SW 1271 (cell line): ENCODE measurements around the gene FOXC1.

Experiments
- DNase-seq, 2 experiments: peaks; one replicate each; lab custom pipeline; 2025; lab: John Stamatoyannopoulos, UW

FOXC1 gene

DNA sequence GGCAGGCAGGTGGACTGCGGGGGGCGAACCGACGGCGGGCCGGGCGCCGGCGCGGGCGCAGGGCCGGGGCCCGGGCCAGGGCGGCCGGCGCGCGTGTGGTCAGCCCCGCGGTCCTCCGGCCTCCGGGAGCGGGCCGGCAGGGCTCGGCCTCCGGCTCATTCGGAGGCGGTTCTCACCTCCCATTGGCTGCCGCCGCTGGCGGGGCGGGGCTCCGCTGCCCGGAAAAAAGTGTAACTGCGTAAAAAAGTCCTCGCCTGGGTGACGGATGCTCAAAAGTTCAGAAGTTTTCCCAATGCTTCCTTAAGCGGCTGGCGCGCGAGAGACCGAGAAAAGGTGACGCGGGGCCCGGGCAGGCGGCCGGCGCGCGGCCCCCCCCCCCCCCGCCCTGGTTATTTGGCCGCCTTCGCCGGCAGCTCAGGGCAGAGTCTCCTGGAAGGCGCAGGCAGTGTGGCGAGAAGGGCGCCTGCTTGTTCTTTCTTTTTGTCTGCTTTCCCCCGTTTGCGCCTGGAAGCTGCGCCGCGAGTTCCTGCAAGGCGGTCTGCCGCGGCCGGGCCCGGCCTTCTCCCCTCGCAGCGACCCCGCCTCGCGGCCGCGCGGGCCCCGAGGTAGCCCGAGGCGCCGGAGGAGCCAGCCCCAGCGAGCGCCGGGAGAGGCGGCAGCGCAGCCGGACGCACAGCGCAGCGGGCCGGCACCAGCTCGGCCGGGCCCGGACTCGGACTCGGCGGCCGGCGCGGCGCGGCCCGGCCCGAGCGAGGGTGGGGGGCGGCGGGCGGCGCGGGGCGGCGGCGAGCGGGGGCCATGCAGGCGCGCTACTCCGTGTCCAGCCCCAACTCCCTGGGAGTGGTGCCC lies at the start of gene FOXC1:
TSS of gene FOXC1 (plus strand) at position 268 of the 849 bp plus-strand sequence. CDS start at position 799, 531 bp downstream.
- DNase-seq, result peak; percentile 86 to 94

DNA sequence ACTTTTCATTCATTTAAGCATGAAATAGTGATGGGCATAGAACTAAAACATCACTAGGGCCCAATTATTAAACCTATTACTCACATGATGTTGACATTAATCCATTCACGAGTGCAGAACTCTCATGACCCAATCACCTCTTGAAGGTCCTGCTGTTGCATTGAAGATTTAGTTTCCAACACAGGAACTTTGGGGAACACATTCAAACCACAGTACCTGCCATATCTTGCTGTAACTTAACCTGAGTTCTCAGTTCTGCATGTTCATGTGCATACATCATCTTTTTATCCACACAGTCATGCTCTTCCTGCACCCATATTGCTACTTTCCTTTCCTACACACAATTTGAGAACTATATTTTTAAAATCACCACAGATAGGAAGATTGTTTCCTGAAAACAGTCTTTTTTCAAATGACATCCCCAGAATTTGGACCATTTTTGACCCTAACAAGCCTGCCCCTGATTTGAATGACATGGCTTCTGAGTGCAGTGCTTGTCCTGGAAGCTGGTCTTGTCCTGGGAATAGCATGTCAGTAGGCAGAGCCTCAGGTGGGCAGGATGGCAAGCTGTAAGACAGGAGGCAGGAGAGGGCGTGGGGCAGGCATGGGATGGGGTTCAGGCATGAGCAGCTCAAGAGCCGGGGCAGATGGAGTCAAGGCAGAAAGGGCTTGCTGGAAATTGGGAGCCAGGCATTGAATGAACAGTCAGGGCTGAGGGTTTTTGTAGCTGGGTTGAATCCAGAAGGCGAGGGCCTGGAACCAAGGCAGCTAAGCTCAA lies 49.2 kb upstream of the FOXC1 start:
- DNase-seq, result no peak

DNA sequence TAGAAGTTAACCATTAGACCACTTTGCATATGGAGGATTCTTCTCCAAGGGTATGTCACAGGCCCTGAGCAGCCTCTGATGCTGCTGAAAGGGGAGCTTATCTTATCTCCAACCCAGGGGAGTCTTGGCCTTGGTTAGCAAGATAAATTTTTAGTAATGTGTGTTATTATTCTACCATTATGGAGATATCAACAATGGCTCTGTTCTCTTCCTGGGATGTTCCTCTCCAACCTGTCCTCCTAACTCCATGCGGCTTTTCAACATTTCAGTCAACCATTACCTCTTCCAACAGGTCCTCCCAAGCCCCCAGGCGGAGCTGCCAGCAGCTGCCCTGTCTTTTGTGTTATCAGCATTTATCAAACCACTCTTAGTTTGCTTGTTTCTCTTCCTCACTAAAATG lies 48.4 kb upstream of the FOXC1 start:
- DNase-seq, result no peak

DNA sequence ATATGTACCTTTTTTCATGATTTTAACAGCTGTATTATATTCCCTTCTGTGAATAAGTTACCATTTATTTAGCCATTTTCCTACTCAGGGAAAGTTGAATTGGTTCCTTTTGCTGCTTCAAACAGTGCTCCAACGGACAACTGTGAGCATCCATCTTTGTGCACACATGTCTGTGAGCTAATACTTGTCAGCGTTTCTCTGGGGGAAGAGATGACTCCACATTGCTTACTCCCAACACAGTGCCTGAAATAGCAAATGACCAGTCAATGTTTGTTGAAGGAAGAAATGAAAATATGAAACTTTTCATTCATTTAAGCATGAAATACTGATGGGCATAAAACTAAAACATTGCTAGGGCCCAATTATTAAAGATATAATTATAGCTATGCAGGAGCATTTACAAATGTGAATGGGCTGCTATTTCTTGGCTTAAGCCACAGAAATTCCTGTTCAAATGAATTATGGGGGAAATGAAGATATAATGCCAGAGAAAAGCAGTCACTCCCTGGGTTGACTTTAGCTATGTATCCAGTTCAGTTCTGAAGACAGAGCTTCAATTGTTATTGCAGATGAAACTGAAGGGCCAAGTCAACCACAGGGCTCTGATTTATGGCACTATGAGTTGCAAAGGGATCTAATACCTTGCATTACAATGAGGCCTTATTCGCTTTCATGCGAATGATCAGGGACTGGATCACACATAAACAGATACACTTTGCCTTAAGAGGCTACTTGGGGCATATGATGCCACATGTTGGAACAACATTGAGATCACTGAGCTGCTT lies 47.4 kb upstream of the FOXC1 start:
- no peak for DNase-seq

DNA sequence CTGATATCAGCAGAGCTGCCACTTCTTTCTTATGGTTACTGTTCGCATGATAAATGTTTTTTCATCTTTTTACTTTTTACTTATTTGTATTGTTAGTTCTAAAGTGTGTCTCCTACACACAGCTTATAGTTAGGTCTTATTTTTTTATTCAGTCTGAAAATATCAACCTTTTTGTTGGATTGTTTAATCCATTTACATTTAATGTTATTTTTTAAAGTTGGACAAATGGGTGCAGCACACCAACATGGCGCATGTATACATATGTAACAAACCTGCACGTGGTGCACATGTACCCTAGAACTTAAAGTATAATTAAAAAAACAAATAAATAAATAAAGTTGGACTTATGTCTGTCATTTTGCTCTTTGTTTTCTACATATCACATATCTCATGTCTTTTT lies 40.3 kb upstream of the FOXC1 start:
- DNase-seq, result no peak

DNA sequence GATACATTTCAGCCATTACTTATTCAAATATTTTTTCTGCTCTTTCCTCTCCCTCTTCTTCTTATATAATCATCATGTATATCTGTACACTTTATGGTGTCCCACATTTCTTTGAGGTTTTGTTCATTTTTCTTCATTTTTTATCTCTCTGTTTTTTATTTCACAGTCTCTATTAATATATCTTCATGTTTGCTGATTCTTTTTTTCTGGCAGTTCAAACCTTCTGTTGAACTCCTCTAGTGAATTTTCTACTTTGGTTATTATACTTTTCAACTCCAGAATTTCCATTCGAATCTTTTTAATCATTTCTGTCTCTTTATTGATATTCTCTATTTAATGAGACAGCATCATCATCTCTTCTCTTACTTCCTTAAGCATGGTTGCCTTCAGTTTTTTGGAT lies 38.9 kb upstream of the FOXC1 start:
- no peak for DNase-seq

DNA sequence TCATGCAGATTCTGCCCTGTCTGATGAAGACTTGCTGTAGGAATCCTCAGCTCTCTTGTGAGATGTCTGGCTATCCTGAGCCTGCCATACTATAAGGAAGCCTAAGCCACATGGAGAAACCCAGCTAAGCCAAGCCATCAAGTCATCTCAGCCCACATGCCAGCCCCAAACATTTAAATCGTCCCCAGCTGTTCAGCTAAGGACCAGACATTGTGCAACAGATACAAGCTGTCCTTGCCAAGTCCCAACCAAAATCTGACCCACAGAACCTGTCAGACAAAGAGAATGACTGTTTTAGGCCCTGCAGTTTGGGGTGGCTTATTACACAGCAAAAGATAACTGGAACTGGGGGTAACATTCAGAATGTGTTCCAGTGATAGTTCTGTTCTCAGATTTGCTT lies 36.8 kb upstream of the FOXC1 start:
- no peak for DNase-seq

DNA sequence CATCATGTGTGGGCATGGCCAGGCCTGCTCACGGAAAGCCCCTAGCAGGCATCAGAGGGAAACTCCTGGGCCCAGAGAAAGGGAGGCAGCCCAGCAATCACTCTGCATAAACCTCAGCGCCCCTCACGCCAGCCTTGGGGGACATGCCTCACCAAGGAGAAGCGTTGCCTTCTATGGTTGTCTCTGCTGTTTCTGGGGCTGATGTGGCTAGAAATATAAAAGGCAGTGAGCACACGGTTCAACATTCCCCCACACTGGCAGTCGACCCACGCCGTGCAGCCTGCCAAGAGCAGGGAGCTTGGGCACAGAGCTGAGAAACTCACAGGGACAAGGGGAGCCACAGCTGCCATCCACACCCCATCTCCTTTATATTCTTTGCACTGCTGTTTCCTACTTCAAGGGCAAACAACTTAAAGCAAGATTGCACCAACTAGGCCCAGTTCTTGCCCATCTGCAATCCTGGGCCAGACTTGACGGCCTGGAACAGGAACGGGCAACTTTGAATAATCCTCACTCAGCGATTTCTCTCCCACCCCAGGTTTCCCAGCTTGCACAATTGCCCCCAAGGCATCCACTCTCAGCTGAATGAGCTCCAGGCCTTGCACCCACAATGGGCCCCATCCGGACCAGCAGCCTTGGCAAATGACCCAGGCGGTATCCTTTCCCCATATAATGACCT lies 35.5 kb upstream of the FOXC1 start:
- DNase-seq, result no peak

DNA sequence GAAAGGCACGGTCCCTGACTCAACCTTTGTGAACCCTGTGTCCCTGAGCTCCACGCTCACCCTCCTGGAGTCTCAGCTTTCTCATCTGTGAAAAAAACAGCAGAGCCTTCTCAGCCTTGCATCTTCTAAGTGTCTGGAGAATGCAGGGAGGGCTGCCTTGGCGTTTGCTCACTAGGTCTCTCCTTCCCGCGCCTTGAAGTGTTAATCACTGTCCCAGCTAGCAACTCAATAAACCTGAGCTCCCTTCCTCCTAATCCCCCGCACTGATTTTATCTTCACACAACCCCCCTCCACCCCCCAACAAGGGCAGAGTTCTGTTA lies 34.9 kb upstream of the FOXC1 start:
- no peak for DNase-seq

DNA sequence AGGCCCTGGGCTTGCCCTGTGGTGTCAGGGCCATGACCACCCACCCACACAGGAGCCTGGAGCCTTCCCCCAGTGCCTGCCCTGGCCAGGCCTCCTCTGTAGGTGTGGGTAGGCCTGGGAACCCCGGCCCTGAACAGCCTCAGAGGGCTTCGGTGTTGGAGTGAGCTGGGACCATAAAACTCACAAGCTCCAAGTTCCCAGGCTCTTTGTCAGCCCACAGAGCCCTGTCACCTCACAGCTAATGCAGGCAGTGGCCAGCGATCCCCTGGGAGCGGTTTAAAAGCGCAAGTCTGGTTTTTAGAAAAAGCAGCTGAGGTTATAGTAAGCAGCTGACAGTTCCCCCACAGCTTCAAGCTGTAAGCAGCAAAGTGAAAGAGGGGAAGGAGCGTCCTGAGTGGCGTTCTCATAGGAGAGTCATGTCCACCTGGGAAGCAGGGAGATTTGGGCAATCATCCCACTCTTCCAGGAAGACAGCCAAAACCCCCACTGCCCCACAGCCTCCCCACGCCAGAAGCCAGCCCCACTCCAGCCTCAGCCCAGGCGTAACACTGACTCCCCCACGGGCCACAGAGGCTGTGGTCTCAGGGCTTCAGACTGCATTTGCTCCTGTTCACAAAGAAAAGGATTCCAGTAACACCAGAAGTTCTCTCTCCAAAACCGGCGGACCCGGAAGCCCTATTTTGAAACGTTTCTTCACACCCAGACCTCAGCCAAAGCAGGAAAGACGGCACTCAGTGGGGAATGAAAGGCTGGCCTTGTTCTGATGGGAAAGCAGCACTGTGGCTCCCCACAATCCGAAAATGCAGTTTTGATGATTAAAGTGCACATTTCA lies 34.3 kb upstream of the FOXC1 start:
- no peak for DNase-seq

DNA sequence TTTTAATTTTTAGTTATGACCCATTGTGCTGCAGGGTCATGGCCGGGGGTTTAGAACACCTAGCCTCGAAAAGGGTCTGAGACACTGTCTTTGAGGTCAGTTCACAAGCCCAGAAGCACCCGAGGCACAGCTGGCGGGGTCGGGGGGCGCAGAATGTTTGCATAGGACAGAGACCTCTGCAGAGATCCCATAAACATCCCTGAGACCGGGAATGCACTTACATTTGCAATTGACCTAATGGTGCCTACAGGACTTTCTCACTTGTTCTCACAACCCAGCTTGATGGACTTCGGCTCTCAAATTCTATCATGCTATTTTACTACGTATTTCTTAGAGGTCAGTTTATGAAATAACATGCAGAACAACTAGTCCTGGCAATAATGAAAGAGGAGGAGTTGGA lies 33.5 kb upstream of the FOXC1 start:
- no peak for DNase-seq

DNA sequence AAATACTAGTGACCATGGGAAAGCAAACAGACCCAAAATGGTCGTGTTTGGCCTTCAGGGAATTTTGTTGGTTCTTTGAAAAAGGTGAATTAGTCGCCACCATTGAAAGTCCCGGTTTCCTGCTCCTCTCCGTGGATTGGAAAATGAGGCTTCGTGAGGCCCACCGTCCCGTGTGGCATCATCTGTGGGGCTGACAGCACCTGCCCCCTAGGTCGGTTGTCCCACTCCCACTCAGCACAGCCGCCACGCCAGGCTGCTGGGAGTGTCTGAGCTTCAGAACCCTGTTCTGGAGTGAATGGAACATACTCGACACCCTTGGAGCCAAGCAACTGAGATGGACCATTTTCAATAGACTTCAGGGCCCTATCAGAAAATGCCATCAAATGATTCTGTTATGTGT lies 33.0 kb upstream of the FOXC1 start:
- DNase-seq, result no peak

DNA sequence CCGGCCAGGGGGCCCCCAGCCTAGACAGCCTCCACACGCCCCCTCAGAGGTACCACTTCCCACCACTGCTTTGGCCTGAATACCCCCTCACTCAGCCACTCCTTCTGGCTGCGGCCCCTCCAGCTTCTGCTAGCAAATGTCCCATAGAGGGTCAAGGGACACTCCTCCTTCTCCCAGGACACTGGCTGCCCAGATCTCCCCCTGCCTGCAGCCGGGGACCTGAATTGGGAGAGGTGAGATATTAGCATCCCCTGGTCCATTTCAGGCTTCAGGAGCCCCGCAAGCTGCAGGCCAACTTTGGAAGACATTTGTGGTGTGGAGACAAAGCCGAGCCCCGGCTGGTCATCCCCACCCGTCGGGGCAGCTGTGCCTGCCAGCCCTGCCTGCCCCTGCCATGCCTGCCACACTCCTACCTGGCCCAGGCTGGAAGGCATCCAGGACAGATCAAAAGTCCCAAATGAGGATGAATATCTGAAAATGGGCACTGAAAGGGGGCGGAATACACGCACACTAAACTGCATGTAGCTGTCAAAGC lies 32.5 kb upstream of the FOXC1 start:
- no peak for DNase-seq

DNA sequence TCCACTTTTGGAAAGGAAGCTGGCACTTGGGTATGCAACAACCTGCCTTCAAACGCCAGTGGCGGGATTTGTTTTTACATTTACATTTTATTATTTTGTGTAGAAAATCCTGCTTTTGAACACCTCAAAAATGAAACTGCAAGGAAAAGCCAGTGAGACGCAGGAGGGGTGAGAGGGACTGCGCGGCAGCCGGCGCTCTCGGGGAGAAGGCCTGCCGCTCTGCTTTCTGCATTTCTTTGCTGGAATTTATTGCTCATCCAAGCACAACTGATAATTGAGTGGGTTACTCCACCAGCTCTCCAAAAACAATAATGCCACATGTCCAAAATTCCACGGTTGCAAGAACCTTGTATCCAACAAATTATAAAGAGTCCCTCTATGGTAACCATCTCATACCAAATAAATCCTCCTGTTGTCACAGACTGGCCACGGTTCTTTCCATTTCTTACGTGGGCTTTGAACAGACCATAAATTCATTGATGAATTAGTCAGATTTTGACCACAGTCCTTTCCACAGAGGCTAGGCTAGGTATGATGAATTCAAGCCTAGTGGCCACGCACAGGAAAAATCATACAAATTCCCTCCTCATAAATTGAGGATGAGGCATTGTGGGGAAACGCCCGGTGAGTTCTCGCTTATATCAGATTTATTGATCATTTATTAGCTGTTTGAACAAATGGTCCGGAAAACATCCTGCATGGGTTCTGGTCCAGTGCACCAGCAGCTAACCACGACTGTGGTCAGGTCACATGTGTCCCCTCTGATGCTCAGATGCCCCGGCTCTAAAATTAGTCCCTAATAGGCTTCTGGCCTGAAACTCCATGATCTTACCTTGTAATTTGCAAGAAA lies 31.6 kb upstream of the FOXC1 start:
- no peak for DNase-seq

DNA sequence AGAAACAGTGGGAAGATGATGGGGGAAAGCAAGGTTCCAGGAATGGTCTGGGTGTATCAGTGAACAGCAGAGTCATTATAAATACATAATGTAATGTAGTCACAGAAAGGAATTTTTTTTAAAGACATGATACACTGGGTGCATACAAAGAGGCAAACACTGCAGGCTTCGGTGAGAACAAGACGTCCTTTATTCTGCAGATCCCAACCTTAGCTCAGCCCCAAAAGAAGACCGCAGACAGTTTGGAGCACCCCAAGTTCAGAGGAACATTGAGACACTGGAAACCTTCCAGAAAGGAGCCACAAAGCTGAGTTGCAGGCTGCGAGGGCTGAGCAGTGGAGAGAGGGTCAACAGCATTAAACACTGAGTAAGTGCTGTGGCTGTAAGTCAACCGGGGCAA lies 30.6 kb upstream of the FOXC1 start:
- no peak for DNase-seq

DNA sequence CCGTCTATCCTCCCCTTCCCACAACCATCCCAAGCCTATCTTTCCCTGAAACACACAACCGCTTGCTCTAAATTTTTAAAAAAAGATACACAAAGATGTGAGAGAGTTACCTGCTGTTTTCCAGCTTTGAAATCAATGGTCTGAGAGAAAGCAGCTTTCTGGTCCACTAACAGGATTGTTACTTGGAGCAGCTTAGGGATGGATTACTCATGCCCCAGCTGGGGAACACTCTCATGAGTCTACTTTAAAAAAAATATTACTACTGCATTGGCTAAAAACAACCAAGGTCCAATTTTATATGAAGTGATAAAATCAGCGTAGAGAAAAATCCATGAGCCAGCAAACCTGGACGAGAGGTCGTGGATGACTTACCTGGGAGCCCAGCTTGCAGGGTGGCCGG lies 29.6 kb upstream of the FOXC1 start:
- no peak for DNase-seq

DNA sequence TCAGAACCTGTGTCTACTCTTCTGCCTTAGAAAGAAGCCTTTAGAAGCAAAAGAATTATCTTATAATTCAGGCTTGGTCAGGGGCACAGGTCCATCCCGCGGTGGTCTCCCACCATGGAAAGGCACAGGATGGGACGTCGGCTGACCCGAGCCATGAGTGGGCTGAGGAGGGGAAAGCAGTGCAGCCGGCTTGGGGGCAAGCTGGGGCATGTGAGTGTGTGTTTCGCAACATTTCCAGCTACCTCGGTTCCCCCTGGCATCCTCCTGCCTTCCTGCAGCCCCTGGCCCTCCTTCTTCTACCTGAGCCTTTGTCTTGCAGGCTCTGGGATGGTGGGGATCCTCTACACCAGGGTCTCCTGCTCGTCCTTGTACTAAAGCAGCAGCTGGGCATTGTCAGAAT lies 29.1 kb upstream of the FOXC1 start:
- DNase-seq, result no peak

DNA sequence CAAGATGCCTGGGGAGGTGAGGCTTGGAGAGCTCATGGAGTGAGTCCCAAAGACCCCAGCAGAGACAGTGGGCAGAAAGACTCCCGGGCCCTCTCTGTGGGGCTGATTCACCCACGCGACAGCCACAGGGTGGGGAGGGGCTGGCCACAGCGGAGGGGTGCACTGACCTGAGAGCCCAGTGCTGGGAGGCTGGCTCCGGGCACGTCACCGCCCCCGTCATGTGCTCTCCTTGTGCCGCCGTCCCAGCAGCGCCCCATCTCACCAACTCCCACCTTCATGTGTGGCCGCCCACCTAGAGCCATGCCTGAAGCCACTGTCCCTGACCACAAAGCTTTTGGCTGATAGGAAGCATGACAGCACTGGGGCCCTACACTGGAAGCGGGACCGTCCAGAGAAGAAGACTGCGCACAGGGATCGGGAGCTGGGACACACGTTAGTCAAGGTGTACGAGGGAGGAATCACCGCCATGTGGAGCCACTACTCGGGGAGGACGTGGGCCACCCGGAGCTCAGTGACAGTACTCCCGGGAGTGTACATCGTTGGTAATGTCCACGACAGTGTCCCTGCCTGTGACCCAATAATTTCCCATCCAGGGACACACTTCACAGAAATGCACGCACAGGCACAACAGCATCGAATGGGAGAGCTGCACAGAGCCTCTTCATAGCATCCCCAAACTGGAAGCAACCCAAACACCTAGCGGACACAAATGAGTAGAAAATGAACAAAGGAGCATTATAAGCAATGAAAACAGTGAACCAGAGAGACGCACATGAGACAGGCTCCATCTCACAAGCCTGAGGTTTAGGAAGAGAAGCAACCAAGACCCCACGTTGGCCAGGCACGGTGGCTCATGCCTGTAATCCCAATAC lies 28.4 kb upstream of the FOXC1 start:
- no peak for DNase-seq

DNA sequence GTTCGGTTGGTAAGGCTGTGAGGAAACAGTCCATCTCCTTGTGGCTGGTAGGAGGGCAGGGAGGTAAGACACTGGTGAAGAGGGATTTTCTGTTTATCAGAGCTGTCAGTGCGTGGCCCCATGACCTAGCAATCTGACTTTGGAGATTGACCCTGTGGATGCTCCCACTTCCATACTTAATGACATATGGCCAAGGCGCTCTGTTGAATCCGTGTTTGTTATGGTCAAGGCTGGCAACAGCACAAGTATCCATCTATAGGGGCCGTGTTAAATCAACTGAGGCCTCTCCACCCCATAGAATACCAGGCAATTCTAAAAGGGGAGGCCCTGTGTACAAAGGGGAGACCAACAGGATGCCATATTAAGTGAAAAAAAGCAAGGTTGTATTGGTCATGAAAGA lies 25.6 kb upstream of the FOXC1 start:
- no peak for DNase-seq
